ENCODE data around the gene L3MBTL3.

L3MBTL3 gene

GRCh38 chr6:130150906-130151305 lies 132.5 kb downstream of the L3MBTL3 start:
- no peak overlapping the region for H3K27ac ChIP-seq
- no peak for TF ChIP-seq CTCF (conservative IDR thresholded peaks at IDR 0.05)

GRCh38 chr6:130152908-130153510 lies 134.6 kb downstream of the L3MBTL3 start:
- no peak overlapping the region for H3K27ac ChIP-seq
- no peak for TF ChIP-seq CTCF (conservative IDR thresholded peaks at IDR 0.05)

- H3K27ac ChIP-seq = no peak overlapping the region
- TF ChIP-seq CTCF (conservative IDR thresholded peaks at IDR 0.05) = no peak
Measured at GRCh38 chr6:130156908-130157307, 138.5 kb downstream of the L3MBTL3 start.

- no peak for TF ChIP-seq CTCF (conservative IDR thresholded peaks at IDR 0.05)
- H3K27ac ChIP-seq = no peak overlapping the region
Measured at GRCh38 chr6:130158056-130158455, 139.7 kb downstream of the L3MBTL3 start.

GRCh38 chr6:130158548-130158947 lies 140.2 kb downstream of the L3MBTL3 start:
- H3K27ac ChIP-seq = no peak overlapping the region
- no peak for TF ChIP-seq CTCF (conservative IDR thresholded peaks at IDR 0.05)

GRCh38 chr6:130159956-130160355 lies 141.6 kb downstream of the L3MBTL3 start:
- TF ChIP-seq CTCF (conservative IDR thresholded peaks at IDR 0.05) = no peak
- peak overlapping the region; percentile 60 for H3K27ac ChIP-seq

GRCh38 chr6:130161683-130162404 lies 143.5 kb downstream of the L3MBTL3 start:
- no peak for TF ChIP-seq CTCF (conservative IDR thresholded peaks at IDR 0.05)
- no peak overlapping the region for H3K27ac ChIP-seq
